ENCODE measurements around the gene MAMDC2. TPM values are rescaled to one million over a fixed set of nuclear protein-coding genes. Genes with fewer than 3 reads are reported as not detected.

MAMDC2 gene
- total and polyA plus RNA-seq, 2 of the 4 experiments (the other 2 are of a cell fraction): 5.0 to 5.2 TPM

GRCh38 chr9:70045452-70045851 is 1.8 kb downstream of the MAMDC2 start:
- Histone ChIP-seq H2BK15ac (ENCODE audit: low read depth, low read length) (no peak overlapping the region), H3K4me3 (ENCODE audit: insufficient read depth, low read depth, low read length) (no peak overlapping the region), H3K9me3 (ENCODE audit: control insufficient read depth, insufficient read depth, low read length) (no peaks in the 10 kb centered on the region), H3K27me3 (ENCODE audit: control insufficient read depth, insufficient read depth, low read length) (no peaks in the 10 kb centered on the region), H3K9me1 (ENCODE audit: insufficient read depth, low read length) (peaks cover 10% of the 10 kb centered on the region), H4K20me1 (ENCODE audit: insufficient read depth, low read length) (no peaks in the 10 kb centered on the region), H2BK120ac (ENCODE audit: low read depth, low read length) (no peak overlapping the region), H3K14ac (replicated peaks; ENCODE audit: low read depth, low read length) (no peak overlapping the region), H2AFZ (replicated peaks; ENCODE audit: low read length, poor library complexity) (no peak overlapping the region), H2BK20ac (ENCODE audit: low read depth, low read length) (no peak overlapping the region), H4K8ac (ENCODE audit: low read depth in 2 of 2, low read length in 2 of 2) (no peak overlapping the region), H3K79me1 (ENCODE audit: low read depth in 1 of 2, low read length in 2 of 2) (peaks cover 0 to 3% of the 10 kb centered on the region in 2 experiments; a peak in 1 of 4 replicates), H2AK9ac (replicated peaks; ENCODE audit: low read depth, low read length, poor library complexity) (no peak overlapping the region), H3K18ac (ENCODE audit: low read depth, low read length) (no peak overlapping the region), H4K91ac (ENCODE audit: insufficient read depth, low read depth, low read length) (no peak overlapping the region), H3K9ac (ENCODE audit: low read depth, low read length) (no peak overlapping the region), H3K4me2 (ENCODE audit: low read depth, low read length) (no peak overlapping the region), H3K4me1 (ENCODE audit: control insufficient read depth, insufficient read depth, low read length) (peaks cover 15% of the 10 kb centered on the region), H3K4ac (ENCODE audit: low read depth, low read length) (no peak overlapping the region), H3K36me3 (ENCODE audit: control insufficient read depth, insufficient read depth, low read length) (no peaks in the 10 kb centered on the region), H3K56ac (ENCODE audit: extremely low read depth, insufficient read depth, low read length) (no peak overlapping the region), H2AK5ac (ENCODE audit: low read depth, low read length) (no peak overlapping the region), H2BK5ac (ENCODE audit: low read depth, low read length, poor library complexity, severe bottlenecking) (no peak overlapping the region), H4K5ac (ENCODE audit: low read depth, low read length) (no peak overlapping the region), H3K23ac (ENCODE audit: low read depth, low read length) (no peak overlapping the region), H3K27ac (ENCODE audit: insufficient read depth, low read length) (no peak overlapping the region)
- DNase-seq (no peak), ATAC-seq (ENCODE audit: low read depth) (no peak)
- ChIA-PET POLR2A (ENCODE audit: unreplicated experiment) (no interaction called here), CTCF (interaction anchor here (0.9 to 1.6 kb wide), 3 partner anchors 65 to 74 kb away, joined by 4 to 5 read pairs (median 4); no protein-coding TSS in a partner anchor)
- in situ Hi-C loops (cut with MboI; ENCODE audit: low sequenced_read_pairs): no loop called here
- BruUV-seq (replicated peaks): no TSS peak
- intact Hi-C loops (cut with micrococcal nuclease): no loop called here
- no CpG with 5 or more reads among the region's 4 CpGs for WGBS, 2 experiments (ENCODE audit: extremely low coverage in 2 of 2, insufficient read length in 1 of 2)
- dilution Hi-C loops (cut with HindIII; ENCODE audit: low sequenced_read_pairs, unreplicated experiment): no loop called here
- no peak for TF ChIP-seq CHD1 (IDR thresholded peaks at IDR 0.05; ENCODE audit: low read depth, low read length)
- no peak for TF ChIP-seq MAZ (IDR thresholded peaks at IDR 0.05; ENCODE audit: borderline replicate concordance, low read depth, low read length)
- no peak for TF ChIP-seq MAFK (IDR thresholded peaks at IDR 0.05; ENCODE audit: low read depth, low read length)
- TF ChIP-seq ELK1 (IDR thresholded peaks at IDR 0.05; ENCODE audit: borderline replicate concordance, low read depth, low read length): no peak
- TF ChIP-seq MXI1 (IDR thresholded peaks at IDR 0.05; ENCODE audit: borderline replicate concordance, low read depth, low read length): no peak
- no peak for TF ChIP-seq RFX5 (IDR thresholded peaks at IDR 0.05; ENCODE audit: low read depth, low read length)
- no peak for TF ChIP-seq FOS (IDR thresholded peaks at IDR 0.05; ENCODE audit: low read depth, low read length)
- TF ChIP-seq NFE2L2 (IDR thresholded peaks at IDR 0.05; ENCODE audit: low read depth, low read length): no peak
- no peak for TF ChIP-seq CEBPB (IDR thresholded peaks at IDR 0.05; ENCODE audit: low read depth, low read length)
- TF ChIP-seq, protein P1, sequence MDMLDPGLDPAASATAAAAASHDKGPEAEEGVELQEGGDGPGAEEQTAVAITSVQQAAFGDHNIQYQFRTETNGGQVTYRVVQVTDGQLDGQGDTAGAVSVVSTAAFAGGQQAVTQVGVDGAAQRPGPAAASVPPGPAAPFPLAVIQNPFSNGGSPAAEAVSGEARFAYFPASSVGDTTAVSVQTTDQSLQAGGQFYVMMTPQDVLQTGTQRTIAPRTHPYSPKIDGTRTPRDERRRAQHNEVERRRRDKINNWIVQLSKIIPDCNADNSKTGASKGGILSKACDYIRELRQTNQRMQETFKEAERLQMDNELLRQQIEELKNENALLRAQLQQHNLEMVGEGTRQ (IDR thresholded peaks at IDR 0.05; ENCODE audit: low read depth, low read length): no peak
- TF ChIP-seq CTCF (conservative IDR thresholded peaks at IDR 0.05; ENCODE audit: low read depth, low read length): no peak
- TF ChIP-seq RAD21 (IDR thresholded peaks at IDR 0.05; ENCODE audit: low read length): no peak
- TF ChIP-seq SMC3 (IDR thresholded peaks at IDR 0.05; ENCODE audit: low read depth, low read length): no peak
- no peak for TF ChIP-seq RCOR1 (IDR thresholded peaks at IDR 0.05; ENCODE audit: insufficient replicate concordance, low read length)
- no peak for TF ChIP-seq POLR2A (IDR thresholded peaks at IDR 0.05; ENCODE audit: low read depth, low read length)

Measured in IMR-90 (cell line).